Fibroblast of skin of right quadriceps (primary cell): ENCODE results near the gene DSCAM.

ENCODE experiments used
- DNase-seq: peaks from one replicate; pipeline ENCODE4 v3.0.0-alpha.2; 2013

DSCAM gene

GRCh38 chr21:40158366-40158765 is 688.6 kb downstream of the DSCAM start:
- no peak for DNase-seq

GRCh38 chr21:40155563-40155962 is 691.4 kb downstream of the DSCAM start:
- no peak for DNase-seq

- no peak for DNase-seq
Measured at GRCh38 chr21:40153351-40153750, 693.6 kb downstream of the DSCAM start.

GRCh38 chr21:40152476-40152875 is 694.5 kb downstream of the DSCAM start:
- no peak for DNase-seq

GRCh38 chr21:40151611-40152010 is 695.3 kb downstream of the DSCAM start:
- no peak for DNase-seq

GRCh38 chr21:40146216-40146837 is 700.6 kb downstream of the DSCAM start:
- no peak for DNase-seq

GRCh38 chr21:40143822-40144525 is 703.0 kb downstream of the DSCAM start:
- DNase-seq: peak; percentile 52

GRCh38 chr21:40141621-40142020 is 705.3 kb downstream of the DSCAM start:
- no peak for DNase-seq

GRCh38 chr21:40140675-40141074 is 706.3 kb downstream of the DSCAM start:
- DNase-seq: no peak

GRCh38 chr21:40139636-40140035 is 707.3 kb downstream of the DSCAM start:
- no peak for DNase-seq

GRCh38 chr21:40136571-40136970 is 710.4 kb downstream of the DSCAM start:
- DNase-seq: no peak

GRCh38 chr21:40134731-40135492 is 712.0 kb downstream of the DSCAM start:
- no peak for DNase-seq

GRCh38 chr21:40130476-40130875 is 716.5 kb downstream of the DSCAM start:
- DNase-seq: no peak

- DNase-seq: no peak
Measured at GRCh38 chr21:40129809-40130208, 717.1 kb downstream of the DSCAM start.

GRCh38 chr21:40128891-40129290 is 718.1 kb downstream of the DSCAM start:
- DNase-seq: no peak

- DNase-seq: peak; percentile 30
Measured at GRCh38 chr21:40120940-40121575, 725.9 kb downstream of the DSCAM start.

GRCh38 chr21:40118527-40118926 is 728.4 kb downstream of the DSCAM start:
- DNase-seq: peak; percentile 10

- no peak for DNase-seq
Measured at GRCh38 chr21:40117236-40117635, 729.7 kb downstream of the DSCAM start.

GRCh38 chr21:40115775-40116174 is 731.2 kb downstream of the DSCAM start:
- DNase-seq: no peak

GRCh38 chr21:40102682-40103081 is 744.3 kb downstream of the DSCAM start:
- DNase-seq: no peak

GRCh38 chr21:40099809-40100208 is 747.1 kb downstream of the DSCAM start:
- no peak for DNase-seq

GRCh38 chr21:40095477-40095876 is 751.5 kb downstream of the DSCAM start:
- DNase-seq: no peak

GRCh38 chr21:40080385-40080784 is 766.6 kb downstream of the DSCAM start:
- DNase-seq: peak; percentile 8

- DNase-seq: no peak
Measured at GRCh38 chr21:40074710-40075109, 772.2 kb downstream of the DSCAM start.
